Epithelial cell of esophagus (primary cell): Measurements from ENCODE around the gene C14orf93.

Experiments used
- DNase-seq: peaks from one replicate; pipeline ENCODE4 v3.0.0; 2010; ENCODE audit warnings: low read depth
- H3K4me3 ChIP-seq: 2 replicates; pipeline ENCODE4 v1.5.1; 2011; ENCODE audit warnings: mild to moderate bottlenecking, low read length, control low read depth
- CTCF ChIP-seq: IDR thresholded peaks from 2 replicates; pipeline ENCODE4 v1.5.1; 2011; ENCODE audit warnings: low read depth, mild to moderate bottlenecking, low read length, control low read depth, inconsistent platforms; ENCODE audit not compliant: insufficient read depth; ENCODE audit errors: missing control alignments

The C14orf93 gene

GRCh38 chr14:22977434-22977683, 32.6 kb downstream of the C14orf93 start:
- H3K4me3 ChIP-seq: peak overlapping the region; percentile 6
- no peak for TF ChIP-seq CTCF
- no peak for DNase-seq

- no peak for TF ChIP-seq CTCF
- no peak overlapping the region for H3K4me3 ChIP-seq
- DNase-seq: peak; percentile 61
Observed at GRCh38 chr14:22976620-22977433, 33.1 kb downstream of the C14orf93 start.

GRCh38 chr14:22974530-22975313, 35.2 kb downstream of the C14orf93 start:
- no peak for DNase-seq
- TF ChIP-seq CTCF: no peak
- no peak overlapping the region for H3K4me3 ChIP-seq

- TF ChIP-seq CTCF: peak; percentile 75
- DNase-seq: peak; percentile 75
- no peak overlapping the region for H3K4me3 ChIP-seq
Observed at GRCh38 chr14:22973217-22974032, 36.5 kb downstream of the C14orf93 start.

GRCh38 chr14:22972313-22972930, 37.5 kb downstream of the C14orf93 start:
- TF ChIP-seq CTCF: no peak
- DNase-seq: no peak
- H3K4me3 ChIP-seq: no peak overlapping the region

- no peak for DNase-seq
- no peak for TF ChIP-seq CTCF
- H3K4me3 ChIP-seq: no peak overlapping the region
Observed at GRCh38 chr14:22971152-22971551, 38.8 kb downstream of the C14orf93 start.
